NCI-H1105 (cell line): Measurements from ENCODE around the gene TBC1D30.
"Not testable (repeated sequence)": the region's sequence is repeated elsewhere in the genome, so short reads cannot be mapped to it uniquely, and the experiment has no call there.

ENCODE experiments used
- DNase-seq: peaks from one replicate; lab custom pipeline; 2025; lab: John Stamatoyannopoulos, UW

Gene TBC1D30

GRCh38 chr12:64806173-64806572, 18.3 kb upstream of the TBC1D30 start:
- no peak for DNase-seq

GRCh38 chr12:64806593-64807460, 17.6 kb upstream of the TBC1D30 start:
- no peak for DNase-seq

- no peak for DNase-seq
Measured at GRCh38 chr12:64808110-64808509, 16.3 kb upstream of the TBC1D30 start.

GRCh38 chr12:64810831-64811230, 13.6 kb upstream of the TBC1D30 start:
- no peak for DNase-seq

GRCh38 chr12:64813723-64814122, 10.7 kb upstream of the TBC1D30 start:
- DNase-seq, result no peak

- DNase-seq, result peak; percentile 57
Measured at GRCh38 chr12:64814432-64814831, 10.0 kb upstream of the TBC1D30 start.

- DNase-seq, result no peak
Measured at GRCh38 chr12:64819816-64820402, 4.5 kb upstream of the TBC1D30 start.

GRCh38 chr12:64820593-64820992, 3.9 kb upstream of the TBC1D30 start:
- DNase-seq, result no peak

- DNase-seq, result no peak
Measured at GRCh38 chr12:64821116-64821630, 3.3 kb upstream of the TBC1D30 start.

- DNase-seq, result peak; percentile 61
Measured at GRCh38 chr12:64824130-64824499, 332 bp upstream of the TBC1D30 start.

- peak; percentile 80 for DNase-seq
Measured at GRCh38 chr12:64825143-64826021, 935 bp downstream of the TBC1D30 start.

- peak; percentile 68 for DNase-seq
Measured at GRCh38 chr12:64826234-64826633, 1.8 kb downstream of the TBC1D30 start.

- DNase-seq, result no peak
Measured at GRCh38 chr12:64828713-64829112, 4.3 kb downstream of the TBC1D30 start.

GRCh38 chr12:64833928-64834327, 9.5 kb downstream of the TBC1D30 start:
- DNase-seq, result no peak

- DNase-seq, result no peak
Measured at GRCh38 chr12:64835901-64836300, 11.5 kb downstream of the TBC1D30 start.

- DNase-seq, result no peak
Measured at GRCh38 chr12:64836856-64837255, 12.4 kb downstream of the TBC1D30 start.

GRCh38 chr12:64837427-64837826, 13.0 kb downstream of the TBC1D30 start:
- no peak for DNase-seq

- DNase-seq, result no peak
Measured at GRCh38 chr12:64840119-64840518, 15.7 kb downstream of the TBC1D30 start.

- DNase-seq, result no peak
Measured at GRCh38 chr12:64840949-64841717, 16.7 kb downstream of the TBC1D30 start.

- DNase-seq, result not testable (repeated sequence)
Measured at GRCh38 chr12:64848409-64848808, 24.0 kb downstream of the TBC1D30 start.

- DNase-seq, result no peak
Measured at GRCh38 chr12:64858882-64859605, 34.6 kb downstream of the TBC1D30 start.
